Loucy (cell line): ENCODE data around the gene REEP6.

Experiments
- CTCF ChIP-seq: fragments of 200-600 bp; sonication (generic); conservative IDR thresholded peaks from 2 replicates; pipeline ENCODE4 v1.5.1; 2014; ENCODE audit warnings: mild to moderate bottlenecking, antibody characterized with exemption, low read length
- EZH2phosphoT487 ChIP-seq: fragments of 200-600 bp; IDR thresholded peaks from 2 replicates; pipeline ENCODE4 v1.6.1; 2018; ENCODE audit warnings: antibody characterized with exemption, mild to moderate bottlenecking, moderate library complexity, borderline replicate concordance

- TF ChIP-seq CTCF, result no peak
- no peak for TF ChIP-seq EZH2phosphoT487
These were observed 31.1 kb downstream of the REEP6 start for GRCh38 chr19:1522061-1522460.
